ENCODE results near the gene CLDN22. TPM values are rescaled to one million over a fixed set of nuclear protein-coding genes. Genes with fewer than 3 reads are reported as not detected.

Gene CLDN22
- total RNA-seq, 1 experiment from 2014 or later: not detected

GRCh38 chr4:183321079-183321478 is 1.0 kb upstream of the CLDN22 start:
- intact Hi-C loops (cut with micrococcal nuclease): no loop called here
- Histone ChIP-seq H3K4me1 (ENCODE audit: control insufficient read depth in 1 of 2, insufficient read depth in 2 of 2, low read length in 2 of 2) (peaks cover 0 to 1% of the 10 kb centered on the region in 2 experiments; a peak in 1 of 4 replicates), H3K27ac (ENCODE audit: low read depth, low read length) (no peak overlapping the region), H3K9me3 (ENCODE audit: control insufficient read depth in 1 of 2, insufficient read depth in 1 of 2, low read depth in 1 of 2, low read length in 2 of 2) (0 out of 4 replicates have a peak, but pooled peaks cover 0 to 1% of the 10 kb centered on the region in 2 experiments), H3K4me3 (replicated peaks in 1 of 2; ENCODE audit: low read depth in 1 of 2, low read length in 2 of 2) (no peak overlapping the region), H3K79me2 (ENCODE audit: insufficient read depth, low read length) (no peaks in the 10 kb centered on the region), H3K9ac (ENCODE audit: low read length) (no peak overlapping the region), H3K27me3 (ENCODE audit: insufficient read depth, low read length) (no peaks in the 10 kb centered on the region), H3K4me2 (ENCODE audit: low read length) (no peak overlapping the region), H3K36me3 (ENCODE audit: control insufficient read depth in 1 of 2, insufficient read depth in 2 of 2, low read length in 2 of 2) (0 out of 4 replicates have a peak, but pooled peaks cover 0 to 3% of the 10 kb centered on the region in 2 experiments), H3K9me2 (ENCODE audit: insufficient read depth) (no peaks in the 10 kb centered on the region), H2AFZ (ENCODE audit: low read depth, low read length, poor library complexity, severe bottlenecking) (no peak overlapping the region), H4K20me1 (ENCODE audit: insufficient read depth) (no peaks in the 10 kb centered on the region)
- ATAC-seq (no peak), DNase-seq (ENCODE audit: low read depth, low spot score) (no peak)
- RAD21 ChIA-PET (ENCODE audit: low non-redundant PET in 1 of 2, low total read pairs in 2 of 2, uncharacterized antibody in 2 of 2, unreplicated experiment in 2 of 2): no interaction called here
- CTCF ChIA-PET: no interaction called here
- POLR2A ChIA-PET: no interaction called here
- no peak for TF ChIP-seq POLR2A (IDR thresholded peaks at IDR 0.05; ENCODE audit: borderline replicate concordance, extremely low read depth, insufficient read depth, insufficient read length)
- TF ChIP-seq EZH2phosphoT487 (IDR thresholded peaks at IDR 0.05; ENCODE audit: borderline replicate concordance): no peak
- no peak for TF ChIP-seq ZFX (IDR thresholded peaks at IDR 0.05)
- TF ChIP-seq JUND (IDR thresholded peaks at IDR 0.05): no peak
- TF ChIP-seq MAX (IDR thresholded peaks at IDR 0.05): no peak
- TF ChIP-seq CTCF (IDR thresholded peaks at IDR 0.05 in 2 of 3, conservative IDR thresholded peaks at IDR 0.05 in 1 of 3; ENCODE audit: borderline replicate concordance in 1 of 3, insufficient read depth in 1 of 3, low read depth in 2 of 3, low read length in 2 of 3): no peak
- TF ChIP-seq SIN3A (IDR thresholded peaks at IDR 0.05; ENCODE audit: low read depth): no peak
- no peak for TF ChIP-seq YY1 (IDR thresholded peaks at IDR 0.05; ENCODE audit: extremely low read depth, insufficient replicate concordance, low read depth, low read length)
- no peak for TF ChIP-seq CBX3 (IDR thresholded peaks at IDR 0.05; ENCODE audit: low read depth)
- no peak for TF ChIP-seq RAD21 (IDR thresholded peaks at IDR 0.05; ENCODE audit: low read depth)
- no peak for TF ChIP-seq CEBPB (IDR thresholded peaks at IDR 0.05; ENCODE audit: low read depth)
- no peak for TF ChIP-seq TCF7L2 (IDR thresholded peaks at IDR 0.05; ENCODE audit: borderline replicate concordance, extremely low read depth, insufficient read depth, insufficient read length)
- no peak for TF ChIP-seq ATF3 (IDR thresholded peaks at IDR 0.05)
- TF ChIP-seq SRF (IDR thresholded peaks at IDR 0.05; ENCODE audit: low read depth): no peak
- TF ChIP-seq ELF1 (IDR thresholded peaks at IDR 0.05; ENCODE audit: borderline replicate concordance, low read depth): no peak
- BruUV-seq (replicated peaks): no TSS peak
